ENCODE data around the gene CRELD2.
A peak's percentile ranks its signal among the peaks of the same experiment; 100 is the strongest.

The CRELD2 gene

GRCh38 chr22:49948116-49948957 lies 29.9 kb downstream of the CRELD2 start:
- DNase-seq: no peak

- DNase-seq: no peak
These were observed 30.8 kb downstream of the CRELD2 start for GRCh38 chr22:49948958-49949913.

GRCh38 chr22:49949914-49950292 lies 31.5 kb downstream of the CRELD2 start:
- no peak for DNase-seq

- no peak for DNase-seq
These were observed 32.1 kb downstream of the CRELD2 start for GRCh38 chr22:49950396-49950994.

GRCh38 chr22:49951000-49951677 lies 32.7 kb downstream of the CRELD2 start:
- peak; percentile 42 for DNase-seq

- DNase-seq: no peak
These were observed 33.2 kb downstream of the CRELD2 start for GRCh38 chr22:49951678-49951985.

GRCh38 chr22:49951986-49952896 lies 33.8 kb downstream of the CRELD2 start:
- DNase-seq: no peak

- no peak for DNase-seq
These were observed 34.7 kb downstream of the CRELD2 start for GRCh38 chr22:49953027-49953679.

GRCh38 chr22:49953680-49954344 lies 35.4 kb downstream of the CRELD2 start:
- DNase-seq: no peak

- no peak for DNase-seq
These were observed 35.9 kb downstream of the CRELD2 start for GRCh38 chr22:49954354-49954753.

GRCh38 chr22:49954991-49955580 lies 36.7 kb downstream of the CRELD2 start:
- no peak for DNase-seq

GRCh38 chr22:49955581-49956417 lies 37.4 kb downstream of the CRELD2 start:
- no peak for DNase-seq

GRCh38 chr22:49956418-49956770 lies 38.0 kb downstream of the CRELD2 start:
- DNase-seq: no peak

- no peak for DNase-seq
These were observed 38.7 kb downstream of the CRELD2 start for GRCh38 chr22:49956914-49957825.

- no peak for DNase-seq
These were observed 39.5 kb downstream of the CRELD2 start for GRCh38 chr22:49957826-49958365.

- DNase-seq: no peak
These were observed 40.0 kb downstream of the CRELD2 start for GRCh38 chr22:49958366-49958921.

- no peak for DNase-seq
These were observed 40.7 kb downstream of the CRELD2 start for GRCh38 chr22:49958931-49959781.
